ENCODE data around the gene FHOD3. TPM values are rescaled to one million over a fixed set of nuclear protein-coding genes. Genes with fewer than 3 reads are reported as not detected.

Gene FHOD3
- total and polyA plus RNA-seq, 2 experiments from 2014 or later, result 2.7 to 8.7 TPM

DNA sequence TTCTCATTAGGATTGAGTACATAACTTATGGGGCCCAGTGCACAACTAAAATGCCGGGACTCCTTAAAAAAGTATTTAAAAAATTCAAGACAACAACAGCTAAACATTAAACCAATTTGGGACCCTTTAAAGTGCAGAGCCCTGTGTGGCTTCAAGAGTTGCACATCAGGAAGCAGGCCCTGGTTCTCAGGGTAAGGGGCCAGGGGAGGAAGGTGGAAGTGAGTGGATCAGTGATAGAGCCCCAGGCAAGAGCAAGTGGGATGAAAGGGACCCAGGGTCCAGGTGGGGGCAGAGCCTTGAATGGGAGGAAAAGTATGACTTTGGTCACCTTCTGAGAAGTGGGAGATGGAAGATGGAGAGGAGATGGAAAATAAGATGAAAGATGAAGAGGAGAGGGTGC, 2.3 kb upstream of the FHOD3 start:
- Mint-ChIP-seq H3K27ac (no peak overlapping the region), H3K4me1 (peaks cover 5% of the 10 kb centered on the region), H3K4me3 (no peak overlapping the region), H3K9me3 (no peaks in the 10 kb centered on the region), H3K36me3 (ENCODE audit: low read depth) (no peaks in the 10 kb centered on the region), H3K27me3 (ENCODE audit: insufficient read depth, low read depth, poor library complexity) (peaks cover 10% of the 10 kb centered on the region)
- TF ChIP-seq, protein P1, sequence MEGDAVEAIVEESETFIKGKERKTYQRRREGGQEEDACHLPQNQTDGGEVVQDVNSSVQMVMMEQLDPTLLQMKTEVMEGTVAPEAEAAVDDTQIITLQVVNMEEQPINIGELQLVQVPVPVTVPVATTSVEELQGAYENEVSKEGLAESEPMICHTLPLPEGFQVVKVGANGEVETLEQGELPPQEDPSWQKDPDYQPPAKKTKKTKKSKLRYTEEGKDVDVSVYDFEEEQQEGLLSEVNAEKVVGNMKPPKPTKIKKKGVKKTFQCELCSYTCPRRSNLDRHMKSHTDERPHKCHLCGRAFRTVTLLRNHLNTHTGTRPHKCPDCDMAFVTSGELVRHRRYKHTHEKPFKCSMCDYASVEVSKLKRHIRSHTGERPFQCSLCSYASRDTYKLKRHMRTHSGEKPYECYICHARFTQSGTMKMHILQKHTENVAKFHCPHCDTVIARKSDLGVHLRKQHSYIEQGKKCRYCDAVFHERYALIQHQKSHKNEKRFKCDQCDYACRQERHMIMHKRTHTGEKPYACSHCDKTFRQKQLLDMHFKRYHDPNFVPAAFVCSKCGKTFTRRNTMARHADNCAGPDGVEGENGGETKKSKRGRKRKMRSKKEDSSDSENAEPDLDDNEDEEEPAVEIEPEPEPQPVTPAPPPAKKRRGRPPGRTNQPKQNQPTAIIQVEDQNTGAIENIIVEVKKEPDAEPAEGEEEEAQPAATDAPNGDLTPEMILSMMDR (conservative IDR thresholded peaks at IDR 0.05; ENCODE audit: low read depth in 2 of 2), result no peak
- TF ChIP-seq, protein P2, sequence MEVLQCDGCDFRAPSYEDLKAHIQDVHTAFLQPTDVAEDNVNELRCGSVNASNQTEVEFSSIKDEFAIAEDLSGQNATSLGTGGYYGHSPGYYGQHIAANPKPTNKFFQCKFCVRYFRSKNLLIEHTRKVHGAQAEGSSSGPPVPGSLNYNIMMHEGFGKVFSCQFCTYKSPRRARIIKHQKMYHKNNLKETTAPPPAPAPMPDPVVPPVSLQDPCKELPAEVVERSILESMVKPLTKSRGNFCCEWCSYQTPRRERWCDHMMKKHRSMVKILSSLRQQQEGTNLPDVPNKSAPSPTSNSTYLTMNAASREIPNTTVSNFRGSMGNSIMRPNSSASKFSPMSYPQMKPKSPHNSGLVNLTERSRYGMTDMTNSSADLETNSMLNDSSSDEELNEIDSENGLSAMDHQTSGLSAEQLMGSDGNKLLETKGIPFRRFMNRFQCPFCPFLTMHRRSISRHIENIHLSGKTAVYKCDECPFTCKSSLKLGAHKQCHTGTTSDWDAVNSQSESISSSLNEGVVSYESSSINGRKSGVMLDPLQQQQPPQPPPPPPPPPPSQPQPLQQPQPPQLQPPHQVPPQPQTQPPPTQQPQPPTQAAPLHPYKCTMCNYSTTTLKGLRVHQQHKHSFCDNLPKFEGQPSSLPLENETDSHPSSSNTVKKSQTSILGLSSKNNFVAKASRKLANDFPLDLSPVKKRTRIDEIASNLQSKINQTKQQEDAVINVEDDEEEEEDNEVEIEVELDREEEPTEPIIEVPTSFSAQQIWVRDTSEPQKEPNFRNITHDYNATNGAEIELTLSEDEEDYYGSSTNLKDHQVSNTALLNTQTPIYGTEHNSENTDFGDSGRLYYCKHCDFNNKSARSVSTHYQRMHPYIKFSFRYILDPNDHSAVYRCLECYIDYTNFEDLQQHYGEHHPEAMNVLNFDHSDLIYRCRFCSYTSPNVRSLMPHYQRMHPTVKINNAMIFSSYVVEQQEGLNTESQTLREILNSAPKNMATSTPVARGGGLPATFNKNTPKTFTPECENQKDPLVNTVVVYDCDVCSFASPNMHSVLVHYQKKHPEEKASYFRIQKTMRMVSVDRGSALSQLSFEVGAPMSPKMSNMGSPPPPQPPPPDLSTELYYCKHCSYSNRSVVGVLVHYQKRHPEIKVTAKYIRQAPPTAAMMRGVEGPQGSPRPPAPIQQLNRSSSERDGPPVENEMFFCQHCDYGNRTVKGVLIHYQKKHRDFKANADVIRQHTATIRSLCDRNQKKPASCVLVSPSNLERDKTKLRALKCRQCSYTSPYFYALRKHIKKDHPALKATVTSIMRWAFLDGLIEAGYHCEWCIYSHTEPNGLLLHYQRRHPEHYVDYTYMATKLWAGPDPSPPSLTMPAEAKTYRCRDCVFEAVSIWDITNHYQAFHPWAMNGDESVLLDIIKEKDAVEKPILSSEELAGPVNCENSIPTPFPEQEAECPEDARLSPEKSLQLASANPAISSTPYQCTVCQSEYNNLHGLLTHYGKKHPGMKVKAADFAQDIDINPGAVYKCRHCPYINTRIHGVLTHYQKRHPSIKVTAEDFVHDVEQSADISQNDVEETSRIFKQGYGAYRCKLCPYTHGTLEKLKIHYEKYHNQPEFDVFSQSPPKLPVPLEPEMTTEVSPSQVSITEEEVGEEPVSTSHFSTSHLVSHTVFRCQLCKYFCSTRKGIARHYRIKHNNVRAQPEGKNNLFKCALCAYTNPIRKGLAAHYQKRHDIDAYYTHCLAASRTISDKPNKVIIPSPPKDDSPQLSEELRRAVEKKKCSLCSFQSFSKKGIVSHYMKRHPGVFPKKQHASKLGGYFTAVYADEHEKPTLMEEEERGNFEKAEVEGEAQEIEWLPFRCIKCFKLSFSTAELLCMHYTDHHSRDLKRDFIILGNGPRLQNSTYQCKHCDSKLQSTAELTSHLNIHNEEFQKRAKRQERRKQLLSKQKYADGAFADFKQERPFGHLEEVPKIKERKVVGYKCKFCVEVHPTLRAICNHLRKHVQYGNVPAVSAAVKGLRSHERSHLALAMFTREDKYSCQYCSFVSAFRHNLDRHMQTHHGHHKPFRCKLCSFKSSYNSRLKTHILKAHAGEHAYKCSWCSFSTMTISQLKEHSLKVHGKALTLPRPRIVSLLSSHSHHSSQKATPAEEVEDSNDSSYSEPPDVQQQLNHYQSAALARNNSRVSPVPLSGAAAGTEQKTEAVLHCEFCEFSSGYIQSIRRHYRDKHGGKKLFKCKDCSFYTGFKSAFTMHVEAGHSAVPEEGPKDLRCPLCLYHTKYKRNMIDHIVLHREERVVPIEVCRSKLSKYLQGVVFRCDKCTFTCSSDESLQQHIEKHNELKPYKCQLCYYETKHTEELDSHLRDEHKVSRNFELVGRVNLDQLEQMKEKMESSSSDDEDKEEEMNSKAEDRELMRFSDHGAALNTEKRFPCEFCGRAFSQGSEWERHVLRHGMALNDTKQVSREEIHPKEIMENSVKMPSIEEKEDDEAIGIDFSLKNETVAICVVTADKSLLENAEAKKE (CRISPR knock-in tag; IDR thresholded peaks at IDR 0.05), result no peak
- no peak for TF ChIP-seq EZH2phosphoT487 (IDR thresholded peaks at IDR 0.05; ENCODE audit: unreplicated experiment)
- no peak for TF ChIP-seq CREB1 (CRISPR knock-in tag; IDR thresholded peaks at IDR 0.05; ENCODE audit: low read depth)
- no peak for TF ChIP-seq STAT1 (IDR thresholded peaks at IDR 0.05; ENCODE audit: unreplicated experiment)
- TF ChIP-seq, protein P3, sequence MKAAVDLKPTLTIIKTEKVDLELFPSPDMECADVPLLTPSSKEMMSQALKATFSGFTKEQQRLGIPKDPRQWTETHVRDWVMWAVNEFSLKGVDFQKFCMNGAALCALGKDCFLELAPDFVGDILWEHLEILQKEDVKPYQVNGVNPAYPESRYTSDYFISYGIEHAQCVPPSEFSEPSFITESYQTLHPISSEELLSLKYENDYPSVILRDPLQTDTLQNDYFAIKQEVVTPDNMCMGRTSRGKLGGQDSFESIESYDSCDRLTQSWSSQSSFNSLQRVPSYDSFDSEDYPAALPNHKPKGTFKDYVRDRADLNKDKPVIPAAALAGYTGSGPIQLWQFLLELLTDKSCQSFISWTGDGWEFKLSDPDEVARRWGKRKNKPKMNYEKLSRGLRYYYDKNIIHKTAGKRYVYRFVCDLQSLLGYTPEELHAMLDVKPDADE (IDR thresholded peaks at IDR 0.05), result no peak
- no peak for TF ChIP-seq JUNB (IDR thresholded peaks at IDR 0.05; ENCODE audit: unreplicated experiment)
- TF ChIP-seq ZNF114 (CRISPR knock-in tag; IDR thresholded peaks at IDR 0.05), result no peak
- Histone ChIP-seq H3K79me2 (replicated peaks; ENCODE audit: insufficient read depth) (no peaks in the 10 kb centered on the region), H2AFZ (no peak overlapping the region), H3K4me2 (no peak overlapping the region), H3K4me1 (ENCODE audit: insufficient read depth) (peaks cover 11% of the 10 kb centered on the region), H3K4me3 (no peak overlapping the region; the same call in 1 of the 2 replicates), H4K20me1 (replicated peaks; ENCODE audit: insufficient read depth) (peaks cover 7% of the 10 kb centered on the region), H3K36me3 (ENCODE audit: insufficient read depth) (no peaks in the 10 kb centered on the region), H3F3A (replicated peaks; ENCODE audit: low read depth) (no peaks in the 10 kb centered on the region; the same call in 1 of the 2 replicates), H3K9me2 (ENCODE audit: insufficient read depth) (no peaks in the 10 kb centered on the region), H3K27ac (ENCODE audit: low read depth) (no peak overlapping the region), H3K27me3 (ENCODE audit: insufficient read depth) (peaks cover 76% of the 10 kb centered on the region)
- no peak for ATAC-seq
- no peak for DNase-seq (ENCODE audit: low spot score)
